SK-N-SH treated with all-trans-retinoic acid at 6 μM for 48 hours (cell line): ENCODE results near the gene BEST3.

Experiments
- ATAC-seq: fragments of 200-7000 bp; cut with Tn5 transposase; 3 replicates; pipeline ENCODE4 v1.9.1; 2020; ENCODE audit warnings: mild to moderate bottlenecking, moderate library complexity
- ARNTL ChIP-seq: fragments of 450-650 bp; formaldehyde crosslinking; IDR thresholded peaks from 2 replicates; pipeline ENCODE4 v1.5.0; 2020; ENCODE audit warnings: low read depth, mild to moderate bottlenecking, moderate library complexity, borderline replicate concordance
- BACH2 ChIP-seq: fragments of 250-450 bp; sonication (Bioruptor Pico); IDR thresholded peaks from 2 replicates; pipeline ENCODE4 v1.9.0; 2021; ENCODE audit warnings: mild to moderate bottlenecking, borderline replicate concordance
- CSDC2 ChIP-seq: fragments of 250-450 bp; sonication (Bioruptor Pico); IDR thresholded peaks from 2 replicates; pipeline ENCODE4 v1.5.0; 2020; ENCODE audit warnings: mild to moderate bottlenecking, moderate library complexity
- CSRNP3 ChIP-seq: fragments of 250-450 bp; sonication (Bioruptor Pico); IDR thresholded peaks from 2 replicates; pipeline ENCODE4 v1.5.1; 2021; ENCODE audit warnings: mild to moderate bottlenecking, moderate library complexity
- ESRRG ChIP-seq: fragments of 250-450 bp; sonication (Bioruptor Pico); IDR thresholded peaks from 2 replicates; pipeline ENCODE4 v1.6.1; 2021; ENCODE audit warnings: mild to moderate bottlenecking
- GLIS3 ChIP-seq: fragments of 250-450 bp; sonication (Bioruptor Pico); IDR thresholded peaks from 2 replicates; pipeline ENCODE4 v1.5.0; 2020; ENCODE audit warnings: mild to moderate bottlenecking, moderate library complexity
- ISL1 ChIP-seq: fragments of 250-450 bp; sonication (Bioruptor Pico); IDR thresholded peaks from 2 replicates; pipeline ENCODE4 v2.1.2; 2022; ENCODE audit warnings: mild to moderate bottlenecking, moderate library complexity
- OSR1 ChIP-seq: fragments of 250-450 bp; sonication (Bioruptor Pico); IDR thresholded peaks from 2 replicates; pipeline ENCODE4 v1.8.0; 2022; ENCODE audit warnings: moderate library complexity, mild to moderate bottlenecking, inconsistent platforms
- PPARA ChIP-seq: fragments of 250-450 bp; sonication (Bioruptor Pico); IDR thresholded peaks from 2 replicates; pipeline ENCODE4 v1.5.0; 2020; ENCODE audit warnings: mild to moderate bottlenecking, borderline replicate concordance
- RARB ChIP-seq: fragments of 250-450 bp; sonication (Bioruptor Pico); IDR thresholded peaks from 2 replicates; pipeline ENCODE4 v1.8.0; 2021; ENCODE audit warnings: mild to moderate bottlenecking, moderate library complexity
- SNAI2 ChIP-seq: fragments of 250-450 bp; sonication (Bioruptor Pico); IDR thresholded peaks from 2 replicates; pipeline ENCODE4 v1.5.0; 2020; ENCODE audit warnings: mild to moderate bottlenecking, moderate library complexity
- TCF4 ChIP-seq: fragments of 250-450 bp; sonication (Bioruptor Pico); IDR thresholded peaks from 2 replicates; pipeline ENCODE4 v1.8.0; 2021; ENCODE audit warnings: mild to moderate bottlenecking, moderate library complexity, borderline replicate concordance
- ZC3H10 ChIP-seq: fragments of 250-450 bp; sonication (Bioruptor Pico); IDR thresholded peaks from 2 replicates; pipeline ENCODE4 v1.5.1; 2021; ENCODE audit warnings: mild to moderate bottlenecking, moderate library complexity
- ZFP3 ChIP-seq: fragments of 250-450 bp; sonication (Bioruptor Pico); IDR thresholded peaks from 2 replicates; pipeline ENCODE4 v1.5.0; 2020; ENCODE audit warnings: mild to moderate bottlenecking, moderate library complexity
- ZFP30 ChIP-seq: fragments of 450-650 bp; formaldehyde crosslinking; IDR thresholded peaks from 2 replicates; pipeline ENCODE4 v1.5.0; 2022; ENCODE audit warnings: mild to moderate bottlenecking, moderate library complexity
- ZNF565 ChIP-seq: fragments of 450-650 bp; formaldehyde crosslinking; conservative IDR thresholded peaks from 2 replicates; pipeline ENCODE4 v1.5.0; 2020; ENCODE audit warnings: low read depth, mild to moderate bottlenecking, moderate library complexity
- ZNF70 ChIP-seq: fragments of 450-650 bp; formaldehyde crosslinking; IDR thresholded peaks from 2 replicates; pipeline ENCODE4 v1.5.0; 2020; ENCODE audit warnings: mild to moderate bottlenecking, moderate library complexity
- ZNF8 ChIP-seq: fragments of 450-650 bp; formaldehyde crosslinking; IDR thresholded peaks from 2 replicates; pipeline ENCODE4 v1.5.0; 2020; ENCODE audit warnings: mild to moderate bottlenecking, moderate library complexity
- TF ChIP-seq, protein P1 (sequence below): fragments of 250-450 bp; sonication (Bioruptor Pico); IDR thresholded peaks from 2 replicates; pipeline ENCODE4 v1.8.0; 2020; ENCODE audit warnings: mild to moderate bottlenecking, moderate library complexity, borderline replicate concordance
- TF ChIP-seq, protein P2 (sequence below): fragments of 250-450 bp; sonication (Bioruptor Pico); IDR thresholded peaks from 2 replicates; pipeline ENCODE4 v1.8.0; 2021; ENCODE audit warnings: low read depth, mild to moderate bottlenecking, moderate library complexity, borderline replicate concordance
- TF ChIP-seq, protein P3 (sequence below): fragments of 250-450 bp; sonication (Bioruptor Pico); IDR thresholded peaks from 2 replicates; pipeline ENCODE4 v1.5.1; 2020; ENCODE audit warnings: low read depth, mild to moderate bottlenecking, moderate library complexity

BEST3 gene

DNA sequence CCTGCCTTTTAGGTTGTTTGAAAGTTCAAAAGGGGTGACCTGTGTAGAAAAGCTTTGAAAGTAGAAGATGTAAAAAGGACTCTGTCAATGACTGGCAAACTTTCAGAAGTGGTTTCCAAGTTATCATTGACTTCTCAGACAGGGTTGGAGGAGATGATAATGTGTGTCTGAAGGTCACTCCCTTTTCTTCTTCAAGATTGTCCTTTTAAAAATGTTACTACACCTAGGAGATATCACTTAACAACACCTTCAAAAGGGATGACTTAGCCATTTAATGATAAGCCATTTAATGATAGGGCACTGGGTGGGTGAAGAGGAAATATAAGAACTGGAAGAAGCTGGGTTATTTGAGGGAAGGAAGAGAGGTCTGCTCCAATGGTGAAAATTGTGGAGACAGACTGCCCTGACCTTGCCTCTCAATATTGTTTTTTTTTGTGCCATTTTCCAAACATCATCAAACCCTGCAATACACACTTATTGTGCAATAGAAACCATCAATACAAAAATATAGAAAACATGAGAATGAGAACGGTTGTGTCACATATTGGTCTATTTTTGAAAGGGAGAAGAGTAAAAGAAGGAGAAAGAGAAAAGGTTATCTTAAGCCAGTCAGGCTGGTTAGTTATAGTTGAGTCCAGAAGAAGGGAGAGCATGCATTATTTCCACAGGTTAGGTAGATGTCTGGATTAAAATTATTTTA lies 38.8 kb downstream of the BEST3 start:
- ATAC-seq, result no peak

DNA sequence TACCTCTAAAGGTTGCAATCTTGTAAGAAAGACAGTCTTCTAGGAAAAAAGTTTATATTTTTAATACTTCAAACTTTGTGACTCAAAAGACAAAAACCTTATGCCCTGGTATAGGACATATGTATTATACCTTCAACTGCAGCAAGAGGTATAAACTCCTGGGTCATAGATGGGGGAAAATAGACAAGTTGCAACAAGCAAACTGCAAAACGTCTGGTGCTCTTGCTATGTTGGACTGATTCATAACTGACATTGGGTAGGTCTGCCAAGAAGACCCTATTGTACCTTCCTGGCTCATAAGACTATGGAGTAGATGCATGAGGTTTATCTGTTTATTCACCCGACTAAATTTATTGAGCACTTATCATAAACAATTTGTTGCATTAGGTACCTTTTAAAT lies 40.9 kb downstream of the BEST3 start:
- TF ChIP-seq PPARA (CRISPR knock-in tag) (no peak), RARB (CRISPR knock-in tag) (no peak)
- ATAC-seq, result no peak

More for the DNA sequence above, 38.8 kb downstream of the BEST3 start:
- TF ChIP-seq, protein P1, sequence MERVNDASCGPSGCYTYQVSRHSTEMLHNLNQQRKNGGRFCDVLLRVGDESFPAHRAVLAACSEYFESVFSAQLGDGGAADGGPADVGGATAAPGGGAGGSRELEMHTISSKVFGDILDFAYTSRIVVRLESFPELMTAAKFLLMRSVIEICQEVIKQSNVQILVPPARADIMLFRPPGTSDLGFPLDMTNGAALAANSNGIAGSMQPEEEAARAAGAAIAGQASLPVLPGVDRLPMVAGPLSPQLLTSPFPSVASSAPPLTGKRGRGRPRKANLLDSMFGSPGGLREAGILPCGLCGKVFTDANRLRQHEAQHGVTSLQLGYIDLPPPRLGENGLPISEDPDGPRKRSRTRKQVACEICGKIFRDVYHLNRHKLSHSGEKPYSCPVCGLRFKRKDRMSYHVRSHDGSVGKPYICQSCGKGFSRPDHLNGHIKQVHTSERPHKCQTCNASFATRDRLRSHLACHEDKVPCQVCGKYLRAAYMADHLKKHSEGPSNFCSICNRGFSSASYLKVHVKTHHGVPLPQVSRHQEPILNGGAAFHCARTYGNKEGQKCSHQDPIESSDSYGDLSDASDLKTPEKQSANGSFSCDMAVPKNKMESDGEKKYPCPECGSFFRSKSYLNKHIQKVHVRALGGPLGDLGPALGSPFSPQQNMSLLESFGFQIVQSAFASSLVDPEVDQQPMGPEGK, result no peak
- no peak for TF ChIP-seq CSDC2
- TF ChIP-seq GLIS3, result no peak
- no peak for TF ChIP-seq ZNF565
- no peak for TF ChIP-seq BACH2 (CRISPR knock-in tag)
- no peak for TF ChIP-seq ZFP3 (CRISPR knock-in tag)
- no peak for TF ChIP-seq ARNTL
- TF ChIP-seq TCF4, result no peak
- TF ChIP-seq SNAI2, result no peak
- TF ChIP-seq ZC3H10 (CRISPR knock-in tag), result no peak
- TF ChIP-seq ZNF70 (CRISPR knock-in tag), result no peak
- TF ChIP-seq ZFP30 (CRISPR knock-in tag), result no peak
- TF ChIP-seq ESRRG, result no peak
- TF ChIP-seq, protein P2, sequence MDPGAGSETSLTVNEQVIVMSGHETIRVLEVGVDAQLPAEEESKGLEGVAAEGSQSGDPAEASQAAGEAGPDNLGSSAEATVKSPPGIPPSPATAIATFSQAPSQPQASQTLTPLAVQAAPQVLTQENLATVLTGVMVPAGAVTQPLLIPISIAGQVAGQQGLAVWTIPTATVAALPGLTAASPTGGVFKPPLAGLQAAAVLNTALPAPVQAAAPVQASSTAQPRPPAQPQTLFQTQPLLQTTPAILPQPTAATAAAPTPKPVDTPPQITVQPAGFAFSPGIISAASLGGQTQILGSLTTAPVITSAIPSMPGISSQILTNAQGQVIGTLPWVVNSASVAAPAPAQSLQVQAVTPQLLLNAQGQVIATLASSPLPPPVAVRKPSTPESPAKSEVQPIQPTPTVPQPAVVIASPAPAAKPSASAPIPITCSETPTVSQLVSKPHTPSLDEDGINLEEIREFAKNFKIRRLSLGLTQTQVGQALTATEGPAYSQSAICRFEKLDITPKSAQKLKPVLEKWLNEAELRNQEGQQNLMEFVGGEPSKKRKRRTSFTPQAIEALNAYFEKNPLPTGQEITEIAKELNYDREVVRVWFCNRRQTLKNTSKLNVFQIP, result no peak
- TF ChIP-seq OSR1 (CRISPR knock-in tag), result no peak
- no peak for TF ChIP-seq ISL1 (CRISPR knock-in tag)
- no peak for TF ChIP-seq ZNF8
- no peak for TF ChIP-seq PPARA (CRISPR knock-in tag)

- ATAC-seq, result no peak
- TF ChIP-seq, protein P3, sequence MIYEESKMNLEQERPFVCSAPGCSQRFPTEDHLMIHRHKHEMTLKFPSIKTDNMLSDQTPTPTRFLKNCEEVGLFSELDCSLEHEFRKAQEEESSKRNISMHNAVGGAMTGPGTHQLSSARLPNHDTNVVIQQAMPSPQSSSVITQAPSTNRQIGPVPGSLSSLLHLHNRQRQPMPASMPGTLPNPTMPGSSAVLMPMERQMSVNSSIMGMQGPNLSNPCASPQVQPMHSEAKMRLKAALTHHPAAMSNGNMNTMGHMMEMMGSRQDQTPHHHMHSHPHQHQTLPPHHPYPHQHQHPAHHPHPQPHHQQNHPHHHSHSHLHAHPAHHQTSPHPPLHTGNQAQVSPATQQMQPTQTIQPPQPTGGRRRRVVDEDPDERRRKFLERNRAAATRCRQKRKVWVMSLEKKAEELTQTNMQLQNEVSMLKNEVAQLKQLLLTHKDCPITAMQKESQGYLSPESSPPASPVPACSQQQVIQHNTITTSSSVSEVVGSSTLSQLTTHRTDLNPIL (CRISPR knock-in tag), result no peak
- TF ChIP-seq CSRNP3 (no peak), CSDC2 (no peak), SNAI2 (no peak), TCF4 (no peak), ESRRG (no peak), OSR1 (CRISPR knock-in tag) (no peak)
- TF ChIP-seq, protein P1, result no peak
Observed at GRCh38 chr12:69657376-69658137, 41.5 kb downstream of the BEST3 start.
